Measurements from ENCODE around the gene TFAP2D.

GRCh38 chr6:50807035-50807434 is 93.7 kb downstream of the TFAP2D start:
- TF ChIP-seq EZH2 (IDR thresholded peaks at IDR 0.05; ENCODE audit: borderline replicate concordance) (no peak), EZH2phosphoT487 (IDR thresholded peaks at IDR 0.05; ENCODE audit: low read depth, severe bottlenecking, unreplicated experiment) (no peak)
- TF ChIP-seq, protein P1, sequence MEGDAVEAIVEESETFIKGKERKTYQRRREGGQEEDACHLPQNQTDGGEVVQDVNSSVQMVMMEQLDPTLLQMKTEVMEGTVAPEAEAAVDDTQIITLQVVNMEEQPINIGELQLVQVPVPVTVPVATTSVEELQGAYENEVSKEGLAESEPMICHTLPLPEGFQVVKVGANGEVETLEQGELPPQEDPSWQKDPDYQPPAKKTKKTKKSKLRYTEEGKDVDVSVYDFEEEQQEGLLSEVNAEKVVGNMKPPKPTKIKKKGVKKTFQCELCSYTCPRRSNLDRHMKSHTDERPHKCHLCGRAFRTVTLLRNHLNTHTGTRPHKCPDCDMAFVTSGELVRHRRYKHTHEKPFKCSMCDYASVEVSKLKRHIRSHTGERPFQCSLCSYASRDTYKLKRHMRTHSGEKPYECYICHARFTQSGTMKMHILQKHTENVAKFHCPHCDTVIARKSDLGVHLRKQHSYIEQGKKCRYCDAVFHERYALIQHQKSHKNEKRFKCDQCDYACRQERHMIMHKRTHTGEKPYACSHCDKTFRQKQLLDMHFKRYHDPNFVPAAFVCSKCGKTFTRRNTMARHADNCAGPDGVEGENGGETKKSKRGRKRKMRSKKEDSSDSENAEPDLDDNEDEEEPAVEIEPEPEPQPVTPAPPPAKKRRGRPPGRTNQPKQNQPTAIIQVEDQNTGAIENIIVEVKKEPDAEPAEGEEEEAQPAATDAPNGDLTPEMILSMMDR (IDR thresholded peaks at IDR 0.05; ENCODE audit: poor library complexity) = no peak

All from hepatocyte (in vitro differentiated cells).